ENCODE measurements around the gene ZNF691.

Gene ZNF691

GRCh38 chr1:42847721-42848460 is 1.5 kb downstream of the ZNF691 start:
- H3K27me3 ChIP-seq (replicated peaks; ENCODE audit: control insufficient read depth, insufficient read depth, low read length), result no peaks in the 10 kb centered on the region
- TF ChIP-seq, protein P1, sequence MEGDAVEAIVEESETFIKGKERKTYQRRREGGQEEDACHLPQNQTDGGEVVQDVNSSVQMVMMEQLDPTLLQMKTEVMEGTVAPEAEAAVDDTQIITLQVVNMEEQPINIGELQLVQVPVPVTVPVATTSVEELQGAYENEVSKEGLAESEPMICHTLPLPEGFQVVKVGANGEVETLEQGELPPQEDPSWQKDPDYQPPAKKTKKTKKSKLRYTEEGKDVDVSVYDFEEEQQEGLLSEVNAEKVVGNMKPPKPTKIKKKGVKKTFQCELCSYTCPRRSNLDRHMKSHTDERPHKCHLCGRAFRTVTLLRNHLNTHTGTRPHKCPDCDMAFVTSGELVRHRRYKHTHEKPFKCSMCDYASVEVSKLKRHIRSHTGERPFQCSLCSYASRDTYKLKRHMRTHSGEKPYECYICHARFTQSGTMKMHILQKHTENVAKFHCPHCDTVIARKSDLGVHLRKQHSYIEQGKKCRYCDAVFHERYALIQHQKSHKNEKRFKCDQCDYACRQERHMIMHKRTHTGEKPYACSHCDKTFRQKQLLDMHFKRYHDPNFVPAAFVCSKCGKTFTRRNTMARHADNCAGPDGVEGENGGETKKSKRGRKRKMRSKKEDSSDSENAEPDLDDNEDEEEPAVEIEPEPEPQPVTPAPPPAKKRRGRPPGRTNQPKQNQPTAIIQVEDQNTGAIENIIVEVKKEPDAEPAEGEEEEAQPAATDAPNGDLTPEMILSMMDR (IDR thresholded peaks at IDR 0.05; ENCODE audit: insufficient read depth, low read length, poor library complexity, severe bottlenecking), result no peak
- DNase-seq (ENCODE audit: extremely low read depth, insufficient read length), result no peak
- H3K36me3 ChIP-seq (ENCODE audit: control insufficient read depth, insufficient read depth, low read length), result peaks cover 9% of the 10 kb centered on the region
- peak overlapping the region; percentile 92 for H3K4me3 ChIP-seq (replicated peaks; ENCODE audit: low read depth, low read length)

- Histone ChIP-seq H3K36me3 (ENCODE audit: control insufficient read depth, insufficient read depth, low read length) (peaks cover 9% of the 10 kb centered on the region), H3K4me3 (replicated peaks; ENCODE audit: low read depth, low read length) (no peak overlapping the region), H3K27me3 (replicated peaks; ENCODE audit: control insufficient read depth, insufficient read depth, low read length) (no peaks in the 10 kb centered on the region)
- DNase-seq (ENCODE audit: extremely low read depth, insufficient read length), result no peak
- TF ChIP-seq, protein P1 (IDR thresholded peaks at IDR 0.05; ENCODE audit: insufficient read depth, low read length, poor library complexity, severe bottlenecking), result no peak
Observed at GRCh38 chr1:42848823-42849537, 2.6 kb downstream of the ZNF691 start.

- Histone ChIP-seq H3K36me3 (ENCODE audit: control insufficient read depth, insufficient read depth, low read length) (peaks cover 9% of the 10 kb centered on the region), H3K27me3 (replicated peaks; ENCODE audit: control insufficient read depth, insufficient read depth, low read length) (no peaks in the 10 kb centered on the region), H3K4me3 (replicated peaks; ENCODE audit: low read depth, low read length) (no peak overlapping the region)
- DNase-seq (ENCODE audit: extremely low read depth, insufficient read length), result no peak
- TF ChIP-seq, protein P1 (IDR thresholded peaks at IDR 0.05; ENCODE audit: insufficient read depth, low read length, poor library complexity, severe bottlenecking), result no peak
Observed at GRCh38 chr1:42849944-42850343, 3.5 kb downstream of the ZNF691 start.

GRCh38 chr1:42851420-42851819 is 5.0 kb downstream of the ZNF691 start:
- H3K4me3 ChIP-seq (replicated peaks; ENCODE audit: low read depth, low read length), result no peak overlapping the region
- peaks cover 9% of the 10 kb centered on the region for H3K36me3 ChIP-seq (ENCODE audit: control insufficient read depth, insufficient read depth, low read length)
- H3K27me3 ChIP-seq (replicated peaks; ENCODE audit: control insufficient read depth, insufficient read depth, low read length), result no peaks in the 10 kb centered on the region
- TF ChIP-seq, protein P1 (IDR thresholded peaks at IDR 0.05; ENCODE audit: insufficient read depth, low read length, poor library complexity, severe bottlenecking), result no peak
- DNase-seq (ENCODE audit: extremely low read depth, insufficient read length), result no peak

DNA sequence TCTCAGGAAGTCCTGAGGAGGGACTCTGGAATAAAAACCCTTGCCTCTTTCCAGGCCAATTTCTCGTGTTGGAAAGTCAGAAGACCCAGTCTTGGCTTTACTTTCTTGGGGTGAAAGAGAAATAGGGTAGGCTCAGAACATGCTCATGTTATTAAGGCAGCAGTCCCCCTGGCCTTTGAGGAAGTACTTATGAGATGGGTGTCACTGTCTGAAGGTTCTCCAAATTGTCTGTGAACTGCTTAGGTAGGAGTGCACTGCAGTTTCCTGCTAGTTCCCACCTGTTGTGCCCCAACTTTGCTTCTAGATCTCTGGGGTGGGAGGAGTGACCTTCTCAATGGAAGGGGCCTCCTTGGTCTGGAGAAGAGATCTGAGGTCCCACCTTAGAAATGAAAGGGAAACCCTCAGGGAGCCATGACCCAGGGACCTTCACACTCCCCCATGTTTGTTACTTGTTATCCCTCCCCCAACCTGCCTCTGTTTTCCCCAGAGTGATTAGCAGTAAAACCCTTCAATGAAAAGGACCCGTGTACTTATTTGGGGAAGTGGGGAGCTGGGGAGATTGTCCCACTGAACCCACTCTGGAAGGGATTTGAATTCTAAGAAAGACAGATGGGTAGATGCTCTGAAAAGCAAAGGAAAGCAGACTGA is 5.7 kb downstream of the ZNF691 start:
- TF ChIP-seq, protein P1 (IDR thresholded peaks at IDR 0.05; ENCODE audit: insufficient read depth, low read length, poor library complexity, severe bottlenecking), result no peak
- Histone ChIP-seq H3K27me3 (replicated peaks; ENCODE audit: control insufficient read depth, insufficient read depth, low read length) (no peaks in the 10 kb centered on the region), H3K36me3 (ENCODE audit: control insufficient read depth, insufficient read depth, low read length) (peaks cover 9% of the 10 kb centered on the region), H3K4me3 (replicated peaks; ENCODE audit: low read depth, low read length) (no peak overlapping the region)
- DNase-seq (ENCODE audit: extremely low read depth, insufficient read length), result no peak

Data from GM06990 (cell line).